Effector memory CD4-positive, alpha-beta T cell (primary cell): Measurements from ENCODE around the gene WFDC10B.

Source experiments
- DNase-seq, 3 donors: peaks; one replicate each; pipeline ENCODE4 v3.0.0-alpha.2; 2020
- H3K27ac ChIP-seq: 2 replicates; pipeline ENCODE4 v1.7.0; 2013; ENCODE audit warnings: mild to moderate bottlenecking, low read length, moderate library complexity; ENCODE audit not compliant: insufficient read depth, poor library complexity, severe bottlenecking
- H3K27me3 ChIP-seq: replicated peaks from 2 replicates; pipeline ENCODE4 v1.7.0; 2013; ENCODE audit warnings: mild to moderate bottlenecking, low read length; ENCODE audit not compliant: insufficient read depth, control insufficient read depth, poor library complexity, severe bottlenecking
- H3K36me3 ChIP-seq: 2 replicates; pipeline ENCODE4 v1.7.0; 2013; ENCODE audit warnings: mild to moderate bottlenecking, low read length, moderate library complexity; ENCODE audit not compliant: control insufficient read depth, insufficient read depth
- H3K4me1 ChIP-seq: 2 replicates; pipeline ENCODE4 v1.7.0; 2013; ENCODE audit warnings: low read length, mild to moderate bottlenecking; ENCODE audit not compliant: control insufficient read depth, insufficient read depth, poor library complexity, severe bottlenecking
- H3K4me3 ChIP-seq: 2 replicates; pipeline ENCODE4 v1.7.0; 2013; ENCODE audit warnings: low read length, low read depth, mild to moderate bottlenecking; ENCODE audit not compliant: insufficient read depth, poor library complexity, severe bottlenecking
- H3K9me3 ChIP-seq: 2 replicates; pipeline ENCODE4 v1.7.0; 2013; ENCODE audit warnings: mild to moderate bottlenecking, low read length, moderate library complexity; ENCODE audit not compliant: control insufficient read depth
- total RNA-seq, 3 donors: gene quantifications; one replicate each; lab custom pipeline; 2026; lab: John Stamatoyannopoulos, UW

WFDC10B gene
- 0 reads per million in 3 donors for total RNA-seq

DNA sequence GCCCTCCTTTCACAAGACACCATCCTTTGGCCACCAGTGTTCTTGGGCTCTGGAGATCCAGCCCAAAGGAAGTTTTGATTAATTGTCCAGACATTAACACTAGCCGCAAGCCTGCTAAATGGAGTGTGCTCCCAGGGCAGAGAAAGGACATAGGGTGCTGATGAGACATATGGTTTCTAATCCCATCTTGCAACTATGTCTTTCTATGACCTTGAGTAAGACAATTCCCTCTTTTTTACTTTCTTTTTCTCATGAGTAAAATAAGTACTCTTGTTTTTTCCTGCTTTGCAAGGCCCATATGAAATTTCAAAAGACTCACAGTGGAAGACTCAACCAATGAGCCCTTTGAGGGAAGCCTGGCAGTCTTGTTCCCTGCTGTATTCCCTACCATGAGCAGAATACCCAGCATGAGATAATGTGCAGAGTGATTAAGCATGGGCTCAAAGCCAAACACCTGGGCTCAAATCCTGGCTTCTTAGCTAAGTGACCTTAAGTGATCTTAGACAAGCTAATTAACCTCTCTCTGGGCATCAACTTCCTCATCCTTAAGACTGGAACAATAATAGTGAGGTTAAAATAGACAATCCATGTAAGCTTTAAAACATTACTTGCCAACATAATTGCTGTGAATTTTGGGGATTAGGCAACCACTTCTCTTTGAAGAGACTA, at the start of gene WFDC10B:
TSS of gene WFDC10B (minus strand) at position 51 of the 669 bp plus-strand sequence. CDS start 19,027 bp downstream, outside the sequence.
- Histone ChIP-seq H3K36me3 (no peaks in the 10 kb centered on the region), H3K9me3 (no peaks in the 10 kb centered on the region), H3K27me3 (peaks cover 4% of the 10 kb centered on the region), H3K4me1 (no peaks in the 10 kb centered on the region), H3K27ac (no peak within 1 kb of the TSS), H3K4me3 (no peak within 1 kb of the TSS)
- no peak for DNase-seq

- no peaks in the 10 kb centered on the region for H3K27me3 ChIP-seq
- no peaks in the 10 kb centered on the region for H3K9me3 ChIP-seq
- no peaks in the 10 kb centered on the region for H3K4me1 ChIP-seq
- DNase-seq: no peak
- H3K36me3 ChIP-seq: no peaks in the 10 kb centered on the region
- H3K27ac ChIP-seq: no peak overlapping the region
- no peak overlapping the region for H3K4me3 ChIP-seq
These were observed 47.9 kb upstream of the WFDC10B start for GRCh38 chr20:45752746-45753145.

DNA sequence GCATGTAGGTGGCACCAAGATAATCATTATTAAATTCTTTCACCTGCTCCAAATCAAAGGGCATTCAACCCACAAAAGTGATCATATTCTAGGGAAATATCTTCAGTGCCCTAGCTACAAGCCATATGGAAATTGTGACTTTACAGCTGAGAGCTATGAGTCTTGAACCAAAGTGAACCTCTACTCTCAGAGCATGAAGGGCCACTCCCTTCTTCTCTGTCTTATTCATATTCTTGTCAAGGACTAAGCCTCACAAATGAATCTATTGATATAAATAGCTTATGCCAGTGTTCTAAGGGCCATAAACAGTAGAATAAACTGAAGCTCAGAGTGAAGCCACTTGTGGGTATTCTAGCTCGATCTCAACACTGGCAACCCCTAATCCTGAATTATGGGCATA, 46.9 kb upstream of the WFDC10B start:
- Histone ChIP-seq H3K4me3 (no peak overlapping the region), H3K36me3 (no peaks in the 10 kb centered on the region), H3K4me1 (no peaks in the 10 kb centered on the region), H3K9me3 (no peaks in the 10 kb centered on the region), H3K27ac (no peak overlapping the region), H3K27me3 (no peaks in the 10 kb centered on the region)
- DNase-seq: no peak

DNA sequence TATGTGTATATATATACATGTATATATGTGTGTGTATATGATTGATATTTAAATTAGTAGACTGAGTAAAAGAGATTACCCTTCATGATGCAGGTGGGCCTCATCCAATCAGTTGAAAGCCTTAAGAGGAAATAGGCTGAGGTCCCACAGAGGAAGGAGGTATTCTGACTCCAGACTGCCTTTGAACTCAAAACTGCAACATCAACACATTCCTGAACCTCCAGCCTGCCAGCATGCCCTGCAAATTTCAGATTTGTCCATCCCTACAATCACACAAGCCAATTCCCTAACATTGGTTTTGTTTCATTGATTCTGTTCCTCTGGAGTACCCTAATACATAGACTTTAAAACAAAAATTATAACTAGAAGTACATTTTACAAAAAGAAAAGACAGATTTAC, 40.2 kb upstream of the WFDC10B start:
- DNase-seq: no peak
- Histone ChIP-seq H3K27ac (no peak overlapping the region), H3K9me3 (no peaks in the 10 kb centered on the region), H3K4me1 (no peaks in the 10 kb centered on the region), H3K4me3 (no peak overlapping the region), H3K36me3 (no peaks in the 10 kb centered on the region), H3K27me3 (no peaks in the 10 kb centered on the region)

DNA sequence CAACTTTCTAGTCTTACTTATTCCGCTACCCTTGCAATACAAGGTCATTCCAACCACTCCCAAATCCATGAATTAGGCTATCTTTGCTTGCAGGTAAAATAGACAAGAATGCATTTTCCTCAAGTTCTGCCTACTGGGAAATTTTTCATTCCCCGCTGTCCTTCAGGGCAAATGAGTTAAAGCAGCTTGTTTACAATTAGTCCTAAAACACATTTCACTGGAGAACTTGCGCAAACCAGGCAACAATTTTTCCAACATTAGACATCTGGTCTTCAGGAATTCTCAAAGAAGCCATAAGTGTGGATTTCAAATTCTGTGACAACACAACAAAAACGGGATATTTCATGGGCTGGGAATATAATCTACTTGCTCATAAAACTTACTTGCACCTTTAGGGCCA, 37.8 kb upstream of the WFDC10B start:
- H3K27me3 ChIP-seq: no peaks in the 10 kb centered on the region
- H3K9me3 ChIP-seq: no peaks in the 10 kb centered on the region
- H3K4me1 ChIP-seq: no peaks in the 10 kb centered on the region
- no peak for DNase-seq
- no peak overlapping the region for H3K27ac ChIP-seq
- H3K36me3 ChIP-seq: no peaks in the 10 kb centered on the region
- H3K4me3 ChIP-seq: no peak overlapping the region

DNA sequence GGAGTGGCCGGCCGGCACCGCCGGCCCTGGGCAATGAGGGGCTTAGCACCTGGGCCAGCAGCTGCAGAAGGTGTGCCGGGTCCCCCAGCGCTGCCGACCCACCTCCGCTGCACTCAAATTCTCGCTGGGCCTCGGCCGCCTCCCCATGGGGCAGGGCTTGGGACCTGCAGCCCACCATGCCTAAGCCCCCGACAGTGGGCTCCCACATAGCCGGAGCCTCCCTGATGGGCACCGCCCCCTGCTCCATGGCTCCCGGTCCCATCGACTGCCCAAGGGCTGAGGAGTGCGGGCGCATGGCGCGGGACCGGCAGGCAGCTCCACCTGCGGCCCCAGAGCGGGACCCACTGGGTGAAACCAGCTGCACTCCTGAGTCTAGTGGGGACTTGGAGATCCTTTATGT, 31.2 kb upstream of the WFDC10B start:
- no peak for DNase-seq
- H3K27ac ChIP-seq: no peak overlapping the region
- no peaks in the 10 kb centered on the region for H3K9me3 ChIP-seq
- H3K4me3 ChIP-seq: no peak overlapping the region
- no peaks in the 10 kb centered on the region for H3K4me1 ChIP-seq
- H3K36me3 ChIP-seq: no peaks in the 10 kb centered on the region
- no peaks in the 10 kb centered on the region for H3K27me3 ChIP-seq

DNA sequence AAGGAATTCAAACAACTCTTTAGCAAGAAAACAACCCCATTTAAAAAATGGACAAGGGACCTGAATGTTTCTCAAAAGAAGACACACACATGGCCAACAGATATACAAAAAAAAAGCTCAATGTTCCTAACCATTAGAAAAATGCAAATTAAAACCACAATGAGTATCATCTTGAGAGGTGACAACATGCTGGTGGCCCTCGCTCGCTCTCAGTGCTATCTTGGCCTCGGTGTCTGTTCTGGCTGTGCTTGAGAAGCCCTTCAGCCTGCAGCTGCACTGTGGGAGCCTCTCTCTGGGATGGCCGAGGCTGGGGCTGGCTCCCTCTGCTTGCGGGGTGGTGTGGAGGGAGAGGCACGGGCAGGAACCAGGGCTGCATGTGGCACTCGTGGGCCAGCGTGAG, 30.7 kb upstream of the WFDC10B start:
- Histone ChIP-seq H3K27me3 (no peaks in the 10 kb centered on the region), H3K27ac (no peak overlapping the region), H3K4me1 (no peaks in the 10 kb centered on the region), H3K9me3 (no peaks in the 10 kb centered on the region), H3K4me3 (no peak overlapping the region), H3K36me3 (no peaks in the 10 kb centered on the region)
- no peak for DNase-seq

DNA sequence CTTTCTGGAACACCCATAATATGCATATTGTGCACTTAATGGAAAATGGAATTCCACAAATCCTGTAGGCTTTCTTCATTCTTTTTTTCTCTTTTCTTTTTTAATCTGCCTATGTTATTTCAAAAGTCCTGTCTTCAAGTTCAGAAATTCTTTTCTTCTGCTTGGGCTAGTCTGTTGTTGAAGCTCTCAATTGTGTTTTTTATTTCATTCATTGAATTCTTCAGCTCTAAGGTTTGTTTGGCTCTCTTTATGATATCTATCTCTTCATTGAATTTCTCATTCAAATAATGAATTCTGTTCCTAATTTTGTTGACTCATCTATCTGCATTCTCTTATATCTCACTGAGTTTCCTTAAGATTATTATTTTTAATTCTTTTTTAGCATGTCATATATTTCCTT, 27.4 kb upstream of the WFDC10B start:
- H3K4me1 ChIP-seq: no peaks in the 10 kb centered on the region
- no peak overlapping the region for H3K27ac ChIP-seq
- DNase-seq: no peak
- no peaks in the 10 kb centered on the region for H3K9me3 ChIP-seq
- H3K4me3 ChIP-seq: no peak overlapping the region
- no peaks in the 10 kb centered on the region for H3K27me3 ChIP-seq
- no peaks in the 10 kb centered on the region for H3K36me3 ChIP-seq

DNA sequence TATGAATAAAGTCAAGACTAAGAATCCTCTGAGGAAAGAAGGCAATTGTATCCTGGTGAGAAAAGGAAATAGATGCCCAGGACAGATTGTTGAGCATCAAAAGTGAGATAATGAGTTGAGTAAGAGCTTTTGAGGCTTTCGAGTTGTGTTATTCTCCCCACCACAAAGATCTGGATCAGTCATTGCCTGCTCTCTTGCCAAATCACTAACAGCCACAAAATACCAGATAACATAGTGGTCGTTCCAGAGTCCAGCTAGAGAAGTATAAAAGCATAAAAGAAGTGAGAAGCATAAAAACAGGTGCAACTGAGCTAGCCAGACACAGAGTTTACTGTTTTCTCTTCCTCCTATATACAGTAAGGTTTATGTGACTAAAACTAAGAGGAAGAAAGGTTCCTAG, 22.2 kb upstream of the WFDC10B start:
- H3K4me1 ChIP-seq: no peaks in the 10 kb centered on the region
- DNase-seq: no peak
- no peaks in the 10 kb centered on the region for H3K36me3 ChIP-seq
- H3K9me3 ChIP-seq: no peaks in the 10 kb centered on the region
- no peak overlapping the region for H3K4me3 ChIP-seq
- H3K27ac ChIP-seq: no peak overlapping the region
- no peaks in the 10 kb centered on the region for H3K27me3 ChIP-seq

DNA sequence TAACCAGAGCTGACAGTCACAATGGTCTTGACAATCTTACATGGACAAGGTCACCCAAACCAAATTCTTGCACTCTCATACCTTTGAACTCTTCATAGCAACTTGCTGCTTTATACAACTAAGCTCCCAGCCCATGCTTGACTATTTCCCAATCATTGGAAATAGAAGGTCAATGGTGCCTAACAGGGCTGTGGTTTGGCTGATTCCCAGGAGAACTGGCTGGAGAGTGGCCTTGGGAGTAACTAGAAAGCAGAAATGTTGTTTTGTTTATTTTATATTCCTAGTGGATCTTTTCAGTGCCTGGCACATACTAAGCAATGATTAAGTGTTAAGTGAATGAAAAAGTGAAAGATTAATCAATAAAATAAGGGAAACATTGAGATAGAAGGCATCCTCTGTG, 20.3 kb upstream of the WFDC10B start:
- no peaks in the 10 kb centered on the region for H3K27me3 ChIP-seq
- H3K4me3 ChIP-seq: no peak overlapping the region
- H3K36me3 ChIP-seq: no peaks in the 10 kb centered on the region
- no peaks in the 10 kb centered on the region for H3K4me1 ChIP-seq
- no peaks in the 10 kb centered on the region for H3K9me3 ChIP-seq
- DNase-seq: no peak
- no peak overlapping the region for H3K27ac ChIP-seq
